Inferior parietal cortex (tissue), 1 donor: ENCODE data around the gene GSTCD.
"Not testable (repeated sequence)": the region's sequence is repeated elsewhere in the genome, so short reads cannot be mapped to it uniquely, and the experiment has no call there.

Source experiments
- DNase-seq: peaks from one replicate; pipeline ENCODE4 v3.0.0-alpha.2; 2016; ENCODE audit errors: extremely low spot score

GSTCD gene

GRCh38 chr4:105708181-105709080 lies at the start of gene GSTCD, which contains the start of gene INTS12:
Gene GSTCD, plus strand, starts transcription at chr4:105708784. Its CDS starts 8,830 bp downstream, at chr4:105717614.
Gene INTS12, minus strand, starts transcription at chr4:105708689. Its CDS starts 8,684 bp downstream, at chr4:105700005.
- peak; percentile 96 for DNase-seq

- no peak for DNase-seq
Observed at GRCh38 chr4:105659190-105659589, 49.4 kb upstream of the GSTCD start.

GRCh38 chr4:105661028-105661427 lies 47.6 kb upstream of the GSTCD start:
- DNase-seq, result no peak

- DNase-seq, result no peak
Observed at GRCh38 chr4:105662935-105663675, 45.5 kb upstream of the GSTCD start.

- peak; percentile 28 for DNase-seq
Observed at GRCh38 chr4:105666693-105667092, 41.9 kb upstream of the GSTCD start.

GRCh38 chr4:105670684-105671083 lies 37.9 kb upstream of the GSTCD start:
- DNase-seq, result no peak

GRCh38 chr4:105671301-105671700 lies 37.3 kb upstream of the GSTCD start:
- DNase-seq, result no peak

GRCh38 chr4:105674011-105674410 lies 34.6 kb upstream of the GSTCD start:
- no peak for DNase-seq

GRCh38 chr4:105677709-105678108 lies 30.9 kb upstream of the GSTCD start:
- DNase-seq, result no peak

- no peak for DNase-seq
Observed at GRCh38 chr4:105679186-105679585, 29.4 kb upstream of the GSTCD start.

- no peak for DNase-seq
Observed at GRCh38 chr4:105683038-105683437, 25.5 kb upstream of the GSTCD start.

- no peak for DNase-seq
Observed at GRCh38 chr4:105686571-105686970, 22.0 kb upstream of the GSTCD start.

GRCh38 chr4:105694812-105695211 lies 13.8 kb upstream of the GSTCD start:
- not testable (repeated sequence) for DNase-seq

GRCh38 chr4:105695832-105696231 lies 12.8 kb upstream of the GSTCD start:
- DNase-seq, result not testable (repeated sequence)

GRCh38 chr4:105698607-105699006 lies 10.0 kb upstream of the GSTCD start:
- no peak for DNase-seq

- DNase-seq, result no peak
Observed at GRCh38 chr4:105707782-105708180, 803 bp upstream of the GSTCD start.

- DNase-seq, result no peak
Observed at GRCh38 chr4:105709081-105709450, 482 bp downstream of the GSTCD start.

GRCh38 chr4:105710012-105710600 lies 1.5 kb downstream of the GSTCD start:
- no peak for DNase-seq

- no peak for DNase-seq
Observed at GRCh38 chr4:105710678-105711077, 2.1 kb downstream of the GSTCD start.

- no peak for DNase-seq
Observed at GRCh38 chr4:105712766-105713165, 4.2 kb downstream of the GSTCD start.

- DNase-seq, result no peak
Observed at GRCh38 chr4:105714071-105714521, 5.5 kb downstream of the GSTCD start.

- DNase-seq, result no peak
Observed at GRCh38 chr4:105714932-105715331, 6.3 kb downstream of the GSTCD start.
